Activated gamma-delta T cell treated with Interleukin-2 at 50 U/mL for 16 hours (primary cell): ENCODE measurements around the gene PPP1R9A.
"Not testable (repeated sequence)": the region's sequence is repeated elsewhere in the genome, so short reads cannot be mapped to it uniquely, and the experiment has no call there.

Experiments used
- DNase-seq: peaks from one replicate; pipeline ENCODE4 v3.0.0-alpha.2; 2020

PPP1R9A gene

GRCh38 chr7:94980418-94981142 is 73.2 kb downstream of the PPP1R9A start:
- DNase-seq: no peak

GRCh38 chr7:94995921-94996320 is 88.5 kb downstream of the PPP1R9A start:
- no peak for DNase-seq

- no peak for DNase-seq
These were observed 89.0 kb downstream of the PPP1R9A start for GRCh38 chr7:94996369-94996768.

- DNase-seq: no peak
These were observed 90.2 kb downstream of the PPP1R9A start for GRCh38 chr7:94997547-94997946.

GRCh38 chr7:94998266-94999068 is 91.1 kb downstream of the PPP1R9A start:
- no peak for DNase-seq

- DNase-seq: no peak
These were observed 91.6 kb downstream of the PPP1R9A start for GRCh38 chr7:94999069-94999351.

- DNase-seq: not testable (repeated sequence)
These were observed 92.2 kb downstream of the PPP1R9A start for GRCh38 chr7:94999601-95000000.

GRCh38 chr7:95001258-95001657 is 93.9 kb downstream of the PPP1R9A start:
- no peak for DNase-seq

GRCh38 chr7:95001815-95002561 is 94.6 kb downstream of the PPP1R9A start:
- DNase-seq: no peak

- no peak for DNase-seq
These were observed 95.4 kb downstream of the PPP1R9A start for GRCh38 chr7:95002775-95003174.

- DNase-seq: no peak
These were observed 97.3 kb downstream of the PPP1R9A start for GRCh38 chr7:95004618-95005247.

GRCh38 chr7:95006010-95006409 is 98.6 kb downstream of the PPP1R9A start:
- DNase-seq: no peak

GRCh38 chr7:95008773-95009172 is 101.4 kb downstream of the PPP1R9A start:
- not testable (repeated sequence) for DNase-seq

- DNase-seq: no peak
These were observed 103.9 kb downstream of the PPP1R9A start for GRCh38 chr7:95011146-95011928.

GRCh38 chr7:95011995-95012394 is 104.6 kb downstream of the PPP1R9A start:
- DNase-seq: no peak

- DNase-seq: no peak
These were observed 110.6 kb downstream of the PPP1R9A start for GRCh38 chr7:95018021-95018420.

- no peak for DNase-seq
These were observed 118.6 kb downstream of the PPP1R9A start for GRCh38 chr7:95026018-95026417.

GRCh38 chr7:95026421-95027072 is 119.2 kb downstream of the PPP1R9A start:
- no peak for DNase-seq

- DNase-seq: no peak
These were observed 120.0 kb downstream of the PPP1R9A start for GRCh38 chr7:95027234-95027872.

GRCh38 chr7:95028683-95029082 is 121.3 kb downstream of the PPP1R9A start:
- no peak for DNase-seq

- DNase-seq: no peak
These were observed 127.9 kb downstream of the PPP1R9A start for GRCh38 chr7:95035295-95035694.
